ENCODE measurements around the gene SCAMP2.
A peak's percentile ranks its signal among the peaks of the same experiment; 100 is the strongest.

The SCAMP2 gene

GRCh38 chr15:74801311-74801997, 71.7 kb downstream of the SCAMP2 start:
- H3K4me2 ChIP-seq (ENCODE audit: low read length, poor library complexity, severe bottlenecking): no peak overlapping the region
- H2AFZ ChIP-seq (ENCODE audit: low read depth, low read length): no peak overlapping the region
- no peak overlapping the region for H3K4me3 ChIP-seq (ENCODE audit: insufficient read depth in 1 of 2, low read depth in 1 of 2, low read length in 2 of 2)
- H3K4me1 ChIP-seq (ENCODE audit: control insufficient read depth, insufficient read depth, low read depth, low read length): peaks cover 17% of the 10 kb centered on the region
- no peak overlapping the region for H2AK5ac ChIP-seq (ENCODE audit: low read length, severe bottlenecking)
- H2BK5ac ChIP-seq (ENCODE audit: low read depth, low read length, poor library complexity, severe bottlenecking): no peak overlapping the region
- no peak overlapping the region for H3K23ac ChIP-seq (ENCODE audit: low read length in 2 of 2)
- no peak overlapping the region for H3K14ac ChIP-seq (ENCODE audit: low read length in 2 of 2)
- 95% methylated on average over 18 of the region's 18 CpGs for WGBS
- no peak overlapping the region for H3K4ac ChIP-seq (ENCODE audit: low read depth in 1 of 2, low read length in 2 of 2)
- peaks cover 37% of the 10 kb centered on the region for H3K79me1 ChIP-seq (replicated peaks; ENCODE audit: low read length, poor library complexity, severe bottlenecking)
- no peak overlapping the region for H3K9ac ChIP-seq (ENCODE audit: low read length)
- no peak overlapping the region for H4K91ac ChIP-seq (ENCODE audit: low read length)
- no peaks in the 10 kb centered on the region for H3K9me3 ChIP-seq (ENCODE audit: control insufficient read depth, low read length)
- H3K27me3 ChIP-seq (ENCODE audit: control insufficient read depth in 1 of 2, insufficient read depth in 1 of 2, low read length in 2 of 2): no peaks in the 10 kb centered on the region
- H2BK12ac ChIP-seq (ENCODE audit: low read length in 2 of 2): no peak overlapping the region
- no peak overlapping the region for H2BK120ac ChIP-seq (ENCODE audit: low read depth, low read length)
- no peak overlapping the region for H4K8ac ChIP-seq (ENCODE audit: low read length)
- peaks cover 61 to 78% of the 10 kb centered on the region in 2 experiments for H3K36me3 ChIP-seq (ENCODE audit: control insufficient read depth in 1 of 2, insufficient read depth in 2 of 2, low read depth in 1 of 2, low read length in 2 of 2)
- H2BK15ac ChIP-seq (ENCODE audit: low read depth, poor library complexity, severe bottlenecking): no peak overlapping the region
- H3K27ac ChIP-seq (ENCODE audit: low read length, poor library complexity, severe bottlenecking): no peak overlapping the region
- H3K18ac ChIP-seq (ENCODE audit: low read depth in 1 of 2, low read length in 2 of 2): no peak overlapping the region
- no peak for DNase-seq

DNA sequence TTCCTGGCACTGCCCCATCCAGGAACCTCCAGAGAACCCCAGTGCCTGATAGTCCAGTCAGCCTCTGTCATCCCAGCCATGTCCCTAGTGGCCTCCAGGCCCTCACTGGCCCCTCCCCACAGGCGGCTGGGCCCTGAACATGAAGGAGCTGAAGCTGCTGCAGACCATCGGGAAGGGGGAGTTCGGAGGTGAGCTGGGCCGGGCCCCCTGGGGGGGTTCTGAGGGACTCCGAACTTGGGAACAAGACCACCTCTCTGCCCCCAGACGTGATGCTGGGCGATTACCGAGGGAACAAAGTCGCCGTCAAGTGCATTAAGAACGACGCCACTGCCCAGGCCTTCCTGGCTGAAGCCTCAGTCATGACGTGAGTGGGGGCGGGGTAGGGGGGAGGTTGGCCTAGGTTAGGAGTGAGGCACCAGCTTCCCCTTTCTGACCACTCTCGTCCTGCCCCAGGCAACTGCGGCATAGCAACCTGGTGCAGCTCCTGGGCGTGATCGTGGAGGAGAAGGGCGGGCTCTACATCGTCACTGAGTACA, 72.5 kb downstream of the SCAMP2 start:
- Histone ChIP-seq H2AK5ac (ENCODE audit: low read length, severe bottlenecking) (no peak overlapping the region), H3K4me3 (ENCODE audit: insufficient read depth in 1 of 2, low read depth in 1 of 2, low read length in 2 of 2) (no peak overlapping the region), H2BK15ac (ENCODE audit: low read depth, poor library complexity, severe bottlenecking) (no peak overlapping the region), H3K36me3 (ENCODE audit: control insufficient read depth in 1 of 2, insufficient read depth in 2 of 2, low read depth in 1 of 2, low read length in 2 of 2) (peaks cover 61 to 80% of the 10 kb centered on the region in 2 experiments), H3K4me2 (ENCODE audit: low read length, poor library complexity, severe bottlenecking) (no peak overlapping the region), H4K91ac (ENCODE audit: low read length) (no peak overlapping the region), H3K4me1 (ENCODE audit: control insufficient read depth, insufficient read depth, low read depth, low read length) (peaks cover 17% of the 10 kb centered on the region), H3K18ac (ENCODE audit: low read depth in 1 of 2, low read length in 2 of 2) (no peak overlapping the region), H4K8ac (ENCODE audit: low read length) (no peak overlapping the region), H2AFZ (ENCODE audit: low read depth, low read length) (no peak overlapping the region), H2BK5ac (ENCODE audit: low read depth, low read length, poor library complexity, severe bottlenecking) (no peak overlapping the region), H2BK12ac (ENCODE audit: low read length in 2 of 2) (no peak overlapping the region), H3K27ac (ENCODE audit: low read length, poor library complexity, severe bottlenecking) (no peak overlapping the region), H3K23ac (ENCODE audit: low read length in 2 of 2) (no peak overlapping the region), H3K27me3 (ENCODE audit: control insufficient read depth in 1 of 2, insufficient read depth in 1 of 2, low read length in 2 of 2) (no peaks in the 10 kb centered on the region), H3K9me3 (ENCODE audit: control insufficient read depth, low read length) (no peaks in the 10 kb centered on the region), H3K79me1 (replicated peaks; ENCODE audit: low read length, poor library complexity, severe bottlenecking) (peaks cover 41% of the 10 kb centered on the region), H3K14ac (ENCODE audit: low read length in 2 of 2) (no peak overlapping the region), H2BK120ac (ENCODE audit: low read depth, low read length) (no peak overlapping the region), H3K4ac (ENCODE audit: low read depth in 1 of 2, low read length in 2 of 2) (no peak overlapping the region), H3K9ac (ENCODE audit: low read length) (no peak overlapping the region)
- 95% methylated on average over 20 of the region's 20 CpGs for WGBS
- no peak for DNase-seq

- Histone ChIP-seq H3K9ac (ENCODE audit: low read length) (peak overlapping the region; percentile 25), H2BK12ac (ENCODE audit: low read length in 2 of 2) (peak overlapping the region in 1 of 2 experiments; percentile 22), H4K8ac (ENCODE audit: low read length) (no peak overlapping the region), H3K4me1 (ENCODE audit: control insufficient read depth, insufficient read depth, low read depth, low read length) (peaks cover 18% of the 10 kb centered on the region), H3K36me3 (ENCODE audit: control insufficient read depth in 1 of 2, insufficient read depth in 2 of 2, low read depth in 1 of 2, low read length in 2 of 2) (peaks cover 61 to 77% of the 10 kb centered on the region in 2 experiments), H4K91ac (ENCODE audit: low read length) (no peak overlapping the region), H3K27ac (ENCODE audit: low read length, poor library complexity, severe bottlenecking) (no peak overlapping the region), H3K4me3 (ENCODE audit: insufficient read depth in 1 of 2, low read depth in 1 of 2, low read length in 2 of 2) (no peak overlapping the region), H3K4ac (ENCODE audit: low read depth in 1 of 2, low read length in 2 of 2) (no peak overlapping the region), H3K79me1 (replicated peaks; ENCODE audit: low read length, poor library complexity, severe bottlenecking) (peaks cover 43% of the 10 kb centered on the region), H2BK15ac (ENCODE audit: low read depth, poor library complexity, severe bottlenecking) (no peak overlapping the region), H2AFZ (ENCODE audit: low read depth, low read length) (no peak overlapping the region), H3K27me3 (ENCODE audit: control insufficient read depth in 1 of 2, insufficient read depth in 1 of 2, low read length in 2 of 2) (no peaks in the 10 kb centered on the region), H3K9me3 (ENCODE audit: control insufficient read depth, low read length) (no peaks in the 10 kb centered on the region), H3K18ac (ENCODE audit: low read depth in 1 of 2, low read length in 2 of 2) (no peak overlapping the region), H2BK5ac (ENCODE audit: low read depth, low read length, poor library complexity, severe bottlenecking) (no peak overlapping the region), H3K23ac (ENCODE audit: low read length in 2 of 2) (no peak overlapping the region), H2AK5ac (ENCODE audit: low read length, severe bottlenecking) (no peak overlapping the region), H3K14ac (ENCODE audit: low read length in 2 of 2) (peak overlapping the region in 1 of 2 experiments; percentile 1), H2BK120ac (ENCODE audit: low read depth, low read length) (no peak overlapping the region), H3K4me2 (ENCODE audit: low read length, poor library complexity, severe bottlenecking) (no peak overlapping the region)
- DNase-seq: peak; percentile 66
- WGBS: 63% methylated on average over 17 of the region's 18 CpGs
These were observed 73.2 kb downstream of the SCAMP2 start for GRCh38 chr15:74799856-74800558.

DNA sequence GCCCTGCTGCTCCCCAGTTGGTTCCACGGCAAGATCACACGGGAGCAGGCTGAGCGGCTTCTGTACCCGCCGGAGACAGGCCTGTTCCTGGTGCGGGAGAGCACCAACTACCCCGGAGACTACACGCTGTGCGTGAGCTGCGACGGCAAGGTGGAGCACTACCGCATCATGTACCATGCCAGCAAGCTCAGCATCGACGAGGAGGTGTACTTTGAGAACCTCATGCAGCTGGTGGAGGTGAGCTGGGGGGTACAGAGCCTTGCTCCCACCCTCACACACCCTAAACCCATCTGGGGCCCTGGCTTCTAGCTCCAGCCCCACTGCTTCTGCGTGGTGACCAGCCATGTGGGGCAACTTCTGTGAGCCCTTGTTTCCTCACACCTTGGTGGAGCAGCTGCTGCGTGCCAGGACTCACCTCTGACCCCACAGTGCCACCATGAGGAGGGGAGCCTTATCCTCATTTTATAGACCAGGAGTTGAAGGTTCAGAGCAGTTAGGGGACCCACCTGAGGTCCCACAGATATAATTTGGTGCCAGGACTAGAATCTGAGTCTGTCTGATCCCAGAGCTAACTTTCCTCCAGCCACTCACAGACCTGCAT, 73.8 kb downstream of the SCAMP2 start:
- Histone ChIP-seq H3K18ac (ENCODE audit: low read depth in 1 of 2, low read length in 2 of 2) (no peak overlapping the region), H2BK12ac (ENCODE audit: low read length in 2 of 2) (no peak overlapping the region), H2BK120ac (ENCODE audit: low read depth, low read length) (no peak overlapping the region), H2AK5ac (ENCODE audit: low read length, severe bottlenecking) (no peak overlapping the region), H3K4me1 (ENCODE audit: control insufficient read depth, insufficient read depth, low read depth, low read length) (peaks cover 24% of the 10 kb centered on the region), H3K4ac (ENCODE audit: low read depth in 1 of 2, low read length in 2 of 2) (no peak overlapping the region), H4K91ac (ENCODE audit: low read length) (no peak overlapping the region), H3K4me2 (ENCODE audit: low read length, poor library complexity, severe bottlenecking) (no peak overlapping the region), H2BK15ac (ENCODE audit: low read depth, poor library complexity, severe bottlenecking) (no peak overlapping the region), H3K36me3 (ENCODE audit: control insufficient read depth in 1 of 2, insufficient read depth in 2 of 2, low read depth in 1 of 2, low read length in 2 of 2) (peaks cover 60 to 74% of the 10 kb centered on the region in 2 experiments), H3K14ac (ENCODE audit: low read length in 2 of 2) (no peak overlapping the region), H3K79me1 (replicated peaks; ENCODE audit: low read length, poor library complexity, severe bottlenecking) (peaks cover 45% of the 10 kb centered on the region), H3K23ac (ENCODE audit: low read length in 2 of 2) (no peak overlapping the region), H3K27me3 (ENCODE audit: control insufficient read depth in 1 of 2, insufficient read depth in 1 of 2, low read length in 2 of 2) (no peaks in the 10 kb centered on the region), H3K4me3 (ENCODE audit: insufficient read depth in 1 of 2, low read depth in 1 of 2, low read length in 2 of 2) (no peak overlapping the region), H2AFZ (ENCODE audit: low read depth, low read length) (no peak overlapping the region), H3K9ac (ENCODE audit: low read length) (no peak overlapping the region), H2BK5ac (ENCODE audit: low read depth, low read length, poor library complexity, severe bottlenecking) (no peak overlapping the region), H3K27ac (ENCODE audit: low read length, poor library complexity, severe bottlenecking) (no peak overlapping the region), H3K9me3 (ENCODE audit: control insufficient read depth, low read length) (no peaks in the 10 kb centered on the region), H4K8ac (ENCODE audit: low read length) (no peak overlapping the region)
- WGBS: 94% methylated on average over 16 of the region's 16 CpGs
- DNase-seq: no peak

Measured in mesenchymal stem cell (in vitro differentiated cells and primary cell).